Left lung (tissue), 10 donors: ENCODE measurements around the gene GID4. TPM values are rescaled to one million over a fixed set of nuclear protein-coding genes. Genes with fewer than 3 reads are reported as not detected.

Experiments
- ATAC-seq: fragments of 200-7000 bp; cut with Tn5 transposase; one replicate; pipeline ENCODE4 v1.9.1; 2020; ENCODE audit warnings: moderate library complexity
- DNase-seq, 4 donors: peaks; one replicate each; pipeline ENCODE4 v3.0.0-alpha.2; 2013 to 2020
- H3K27ac ChIP-seq, 2 donors: fragments of 200-600 bp; sonication (generic) in 1 of 2; one replicate each; pipeline versions ENCODE4 v1.5.0 to v1.8.0; 2020 to 2021
- H3K27me3 ChIP-seq, 2 donors: fragments of 200-600 bp; sonication (generic) in 1 of 2; one replicate each; pipeline versions ENCODE4 v1.5.0 to v1.8.0; 2020 to 2021
- H3K36me3 ChIP-seq, 2 donors: fragments of 200-600 bp; sonication (generic) in 1 of 2; one replicate each; pipeline versions ENCODE4 v1.5.0 to v1.8.0; 2020 to 2021
- H3K4me1 ChIP-seq, 2 donors: fragments of 200-600 bp; one replicate each; pipeline ENCODE4 v1.8.0; 2021
- H3K4me3 ChIP-seq, 2 donors: fragments of 200-600 bp; sonication (generic) in 1 of 2; one replicate each; pipeline versions ENCODE4 v1.5.0 to v1.8.0; 2020 to 2021; ENCODE audit warnings: mild to moderate bottlenecking in 1 of 2
- H3K9me3 ChIP-seq, 2 donors: fragments of 200-600 bp; sonication (generic) in 1 of 2; one replicate each; pipeline versions ENCODE4 v1.5.0 to v1.8.0; 2020 to 2021
- CTCF ChIP-seq, 2 donors: fragments of 200-600 bp; sonication (generic) in 1 of 2; IDR thresholded peaks; one replicate each; pipeline versions ENCODE4 v1.5.0 to v1.8.0; 2021; ENCODE audit warnings: antibody characterized with exemption in 2 of 2
- intact Hi-C, 2 donors: fragments of 100-400 bp; cut with DNase I; formaldehyde crosslinking; loops; one replicate each; pipeline versions ENCODE4 v1.11.2 to v1.14.2; 2022
- polyA plus RNA-seq, 6 donors: library from polyadenylated mRNA; unstranded; fragments of 120-200 nt; gene quantifications; one replicate each; pipeline ENCODE4 v1.2.1, GENCODE V29; 2013; ENCODE audit not compliant: insufficient read length in 6 of 6
- total RNA-seq, 2 donors: library from RNA; stranded (reverse); fragmentation: NEBNext Ultra II Directional; extraction: Animal tissue kit (Norgen Biotek cat#: 25700); gene quantifications; one replicate each; pipeline ENCODE4 v1.2.1, GENCODE V29; 2021
- donor health status: DM: no; HTN: yes; CAD: no.
- donor health status: DM: no; HTN: no; CAD: no.

Gene GID4
- total and polyA plus RNA-seq, 8 donors: 7.9 to 15.1 (median 13.0) TPM

- H3K4me1 ChIP-seq: no peaks in the 10 kb centered on the region
- no peak overlapping the region for H3K27ac ChIP-seq
- H3K36me3 ChIP-seq: peaks cover 0 to 72% of the 10 kb centered on the region in 2 donors
- no peaks in the 10 kb centered on the region for H3K27me3 ChIP-seq
- intact Hi-C loops: no loop called here
- DNase-seq: no peak
- no peak for ATAC-seq
- TF ChIP-seq CTCF (IDR thresholded peaks at IDR 0.05): no peak
- no peaks in the 10 kb centered on the region for H3K9me3 ChIP-seq
- H3K4me3 ChIP-seq: no peak overlapping the region
Measured at GRCh38 chr17:18019838-18020154, 19.4 kb upstream of the GID4 start.

GRCh38 chr17:18020971-18021370 is 18.2 kb upstream of the GID4 start:
- Histone ChIP-seq H3K4me3 (no peak overlapping the region), H3K9me3 (no peaks in the 10 kb centered on the region), H3K27ac (no peak overlapping the region), H3K36me3 (peaks cover 0 to 60% of the 10 kb centered on the region in 2 donors), H3K27me3 (no peaks in the 10 kb centered on the region), H3K4me1 (peaks cover 0 to 10% of the 10 kb centered on the region in 2 donors)
- intact Hi-C loops: no loop called here
- ATAC-seq (no peak), DNase-seq (no peak)
- no peak for TF ChIP-seq CTCF (IDR thresholded peaks at IDR 0.05)

GRCh38 chr17:18021372-18021771 is 17.8 kb upstream of the GID4 start:
- Histone ChIP-seq H3K27ac (no peak overlapping the region), H3K36me3 (peaks cover 0 to 56% of the 10 kb centered on the region in 2 donors), H3K4me1 (peaks cover 0 to 14% of the 10 kb centered on the region in 2 donors), H3K27me3 (no peaks in the 10 kb centered on the region), H3K4me3 (no peak overlapping the region), H3K9me3 (no peaks in the 10 kb centered on the region)
- no peak for DNase-seq
- intact Hi-C loops: no loop called here
- ATAC-seq: no peak
- no peak for TF ChIP-seq CTCF (IDR thresholded peaks at IDR 0.05)

GRCh38 chr17:18025241-18025944 is 13.8 kb upstream of the GID4 start:
- Histone ChIP-seq H3K27me3 (no peaks in the 10 kb centered on the region), H3K4me1 (peaks cover 0 to 22% of the 10 kb centered on the region in 2 donors), H3K36me3 (peaks cover 0 to 40% of the 10 kb centered on the region in 2 donors), H3K4me3 (no peak overlapping the region), H3K27ac (peak overlapping the region in 1 of 2 donors; percentile 71), H3K9me3 (no peaks in the 10 kb centered on the region)
- TF ChIP-seq CTCF (IDR thresholded peaks at IDR 0.05): no peak
- intact Hi-C loops: no loop called here
- ATAC-seq (peak; percentile 45), DNase-seq (no peak)

- TF ChIP-seq CTCF (IDR thresholded peaks at IDR 0.05): no peak
- Histone ChIP-seq H3K4me1 (peaks cover 0 to 22% of the 10 kb centered on the region in 2 donors), H3K9me3 (no peaks in the 10 kb centered on the region), H3K4me3 (no peak overlapping the region), H3K27ac (peak overlapping the region in 1 of 2 donors; percentile 71), H3K36me3 (peaks cover 0 to 33% of the 10 kb centered on the region in 2 donors), H3K27me3 (no peaks in the 10 kb centered on the region)
- ATAC-seq (peak; percentile 66), DNase-seq (peak in 1 of 4 donors; percentile 61)
- intact Hi-C loops: no loop called here
Measured at GRCh38 chr17:18025945-18026776, 13.0 kb upstream of the GID4 start.
